ENCODE results near the gene HSBP1.

The HSBP1 gene

GRCh38 chr16:83807710-83808572 lies at the start of gene HSBP1:
TSS of gene HSBP1 (plus strand) at chr16:83807978. CDS start at chr16:83808077, 99 bp downstream.
- DNase-seq (ENCODE audit: insufficient read length, low spot score) (peak; percentile 94), FAIRE-seq (peak; percentile 72)

GRCh38 chr16:83762141-83762991 lies 45.4 kb upstream of the HSBP1 start:
- FAIRE-seq, result no peak

GRCh38 chr16:83762992-83763358 lies 44.8 kb upstream of the HSBP1 start:
- DNase-seq (ENCODE audit: insufficient read length, low spot score), result no peak
- FAIRE-seq, result no peak

More at GRCh38 chr16:83762141-83762991, 45.4 kb upstream of the HSBP1 start:
- DNase-seq (ENCODE audit: insufficient read length, low spot score), result no peak

GRCh38 chr16:83768986-83769385 lies 38.8 kb upstream of the HSBP1 start:
- DNase-seq (ENCODE audit: insufficient read length, low spot score), result no peak
- no peak for FAIRE-seq

GRCh38 chr16:83769397-83770008 lies 38.3 kb upstream of the HSBP1 start:
- DNase-seq (ENCODE audit: insufficient read length, low spot score), result no peak
- FAIRE-seq, result no peak

GRCh38 chr16:83771306-83771942 lies 36.4 kb upstream of the HSBP1 start:
- no peak for DNase-seq (ENCODE audit: insufficient read length, low spot score)
- FAIRE-seq, result no peak

- DNase-seq (ENCODE audit: insufficient read length, low spot score) (no peak), FAIRE-seq (no peak)
Observed at GRCh38 chr16:83772806-83773205, 35.0 kb upstream of the HSBP1 start.

- FAIRE-seq (no peak), DNase-seq (ENCODE audit: insufficient read length, low spot score) (no peak)
Observed at GRCh38 chr16:83774066-83774465, 33.7 kb upstream of the HSBP1 start.

GRCh38 chr16:83776944-83777343 lies 30.8 kb upstream of the HSBP1 start:
- no peak for FAIRE-seq
- no peak for DNase-seq (ENCODE audit: insufficient read length, low spot score)

- no peak for FAIRE-seq
- DNase-seq (ENCODE audit: insufficient read length, low spot score), result no peak
Observed at GRCh38 chr16:83779886-83780285, 27.9 kb upstream of the HSBP1 start.

- DNase-seq (ENCODE audit: insufficient read length, low spot score) (no peak), FAIRE-seq (no peak)
Observed at GRCh38 chr16:83785455-83785854, 22.3 kb upstream of the HSBP1 start.

GRCh38 chr16:83789642-83790401 lies 18.0 kb upstream of the HSBP1 start:
- FAIRE-seq (no peak), DNase-seq (ENCODE audit: insufficient read length, low spot score) (no peak)

GRCh38 chr16:83791916-83792315 lies 15.9 kb upstream of the HSBP1 start:
- FAIRE-seq (no peak), DNase-seq (ENCODE audit: insufficient read length, low spot score) (no peak)

GRCh38 chr16:83792391-83792790 lies 15.4 kb upstream of the HSBP1 start:
- FAIRE-seq, result no peak

GRCh38 chr16:83793179-83793578 lies 14.6 kb upstream of the HSBP1 start:
- DNase-seq (ENCODE audit: insufficient read length, low spot score) (no peak), FAIRE-seq (no peak)

More at GRCh38 chr16:83792391-83792790, 15.4 kb upstream of the HSBP1 start:
- no peak for DNase-seq (ENCODE audit: insufficient read length, low spot score)

- no peak for FAIRE-seq
- DNase-seq (ENCODE audit: insufficient read length, low spot score), result no peak
Observed at GRCh38 chr16:83794860-83795554, 12.8 kb upstream of the HSBP1 start.

GRCh38 chr16:83797013-83797412 lies 10.8 kb upstream of the HSBP1 start:
- DNase-seq (ENCODE audit: insufficient read length, low spot score) (no peak), FAIRE-seq (no peak)

- no peak for DNase-seq (ENCODE audit: insufficient read length, low spot score)
Observed at GRCh38 chr16:83799336-83799735, 8.4 kb upstream of the HSBP1 start.

GRCh38 chr16:83802135-83802534 lies 5.6 kb upstream of the HSBP1 start:
- no peak for FAIRE-seq
- DNase-seq (ENCODE audit: insufficient read length, low spot score), result peak; percentile 36

More at GRCh38 chr16:83799336-83799735, 8.4 kb upstream of the HSBP1 start:
- FAIRE-seq, result no peak
